ENCODE results near the gene HOXA5.

HOXA5 gene

DNA sequence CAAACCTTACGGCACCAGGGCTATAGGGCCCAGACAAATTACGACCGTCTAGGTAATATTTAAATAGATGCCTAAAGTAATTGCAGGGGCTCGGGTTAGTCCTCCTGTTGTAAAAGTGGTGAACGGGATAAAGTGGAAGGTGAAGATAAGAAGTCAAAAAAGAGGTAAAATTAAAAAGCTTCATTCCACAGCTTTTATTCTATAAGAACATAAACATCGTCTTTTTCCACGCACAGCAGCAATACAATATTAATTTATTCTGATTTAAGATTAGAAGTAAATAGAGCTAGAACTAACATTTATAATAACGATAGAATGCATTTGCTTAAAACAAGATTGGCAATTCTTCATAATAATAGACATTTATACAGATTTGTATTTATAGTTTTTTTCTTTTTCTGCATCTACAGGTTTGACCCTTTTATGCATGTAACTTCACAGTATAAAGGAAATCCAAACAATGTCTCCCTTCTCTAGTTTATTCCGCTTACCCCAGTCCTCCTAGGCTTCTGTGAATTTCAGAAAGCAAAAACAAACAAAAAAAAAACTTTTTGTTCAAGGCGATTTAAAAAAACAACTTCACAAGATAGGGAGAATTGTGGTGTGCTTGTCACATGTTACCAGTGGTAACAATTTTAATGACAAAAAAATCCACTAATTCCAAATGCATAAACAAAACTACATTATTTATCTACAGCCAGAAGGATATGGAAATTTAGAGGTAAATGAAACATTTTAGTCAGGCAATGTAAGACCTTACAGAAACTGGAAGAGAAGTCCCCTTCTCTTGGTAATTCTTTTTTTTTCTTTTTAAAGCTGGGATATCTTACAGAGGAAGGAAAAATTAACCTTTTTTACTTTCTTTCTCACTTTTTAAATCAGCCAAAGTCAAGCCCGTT is 27.2 kb upstream of the HOXA5 start:
- DNase-seq, result no peak

DNA sequence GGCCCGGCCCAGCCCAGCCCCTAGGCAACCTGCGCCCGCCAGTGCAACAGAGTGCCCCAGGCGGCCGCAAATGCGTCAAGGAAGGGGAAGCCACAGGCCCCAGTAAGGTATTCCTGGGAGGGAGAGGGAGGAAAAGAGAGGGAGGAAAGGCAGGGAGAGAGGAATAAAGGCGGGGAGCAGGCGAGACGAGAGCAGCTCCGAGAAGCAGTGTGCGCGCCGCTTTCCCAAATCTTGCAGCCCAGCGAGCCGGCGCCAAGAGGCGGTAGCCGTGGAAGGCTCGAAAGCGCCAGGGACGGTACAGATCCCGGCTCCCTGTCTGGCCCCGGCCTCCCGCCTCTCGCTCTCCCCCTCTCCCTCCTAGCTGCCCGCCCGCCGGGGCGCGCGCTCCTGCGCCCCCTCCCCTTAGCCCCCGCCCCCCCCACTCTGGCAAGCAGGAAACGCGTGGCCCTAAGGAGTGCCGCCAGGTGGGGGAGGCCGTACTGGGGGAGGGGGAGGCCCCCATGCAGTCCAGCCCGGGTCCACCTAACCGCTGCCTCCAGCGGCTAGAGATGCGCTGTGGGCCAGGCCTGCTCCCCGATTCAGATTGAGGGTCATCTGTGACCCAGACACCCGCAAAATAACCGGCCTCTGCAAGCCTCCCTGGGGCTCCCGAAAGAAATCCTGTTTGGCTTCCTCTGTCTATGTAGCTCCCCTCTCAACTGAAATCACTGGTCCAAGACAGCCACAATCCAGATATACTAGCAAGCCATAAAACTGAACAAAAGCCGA is 26.4 kb upstream of the HOXA5 start:
- DNase-seq, result no peak

DNA sequence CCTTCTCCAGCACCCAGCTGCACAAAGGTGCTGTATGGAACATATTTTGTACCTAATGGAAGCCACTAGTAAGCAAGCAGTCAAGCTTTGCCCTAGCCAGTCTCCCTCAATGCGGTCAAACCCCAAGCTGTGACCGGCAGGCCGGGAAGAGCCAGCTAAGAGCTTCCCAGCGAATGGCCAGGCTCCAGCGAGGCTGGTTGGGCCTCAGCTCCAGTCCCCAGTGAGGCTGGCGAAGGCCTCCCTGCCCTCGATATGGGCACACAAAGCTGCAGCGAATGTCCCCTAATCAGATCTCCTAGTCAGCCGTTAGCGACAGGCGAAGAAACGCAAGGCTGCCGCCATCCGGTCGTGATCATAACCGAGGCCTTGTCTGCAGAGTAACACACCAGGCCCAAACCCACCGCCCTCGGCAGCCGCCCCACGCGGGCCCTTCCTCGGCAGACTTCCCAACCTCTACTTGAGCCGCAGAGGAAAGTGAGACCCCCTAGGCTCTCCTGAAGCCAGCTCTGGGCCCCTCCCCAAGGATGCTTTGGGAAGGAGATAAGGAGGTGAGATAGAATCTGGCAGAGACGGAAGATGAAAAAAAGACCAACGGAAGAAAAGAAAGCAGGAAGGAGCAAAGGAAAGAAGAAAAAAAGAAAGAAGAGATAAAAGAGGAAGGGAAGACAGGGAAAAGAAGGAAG is 24.9 kb upstream of the HOXA5 start:
- peak; percentile 48 for DNase-seq

DNA sequence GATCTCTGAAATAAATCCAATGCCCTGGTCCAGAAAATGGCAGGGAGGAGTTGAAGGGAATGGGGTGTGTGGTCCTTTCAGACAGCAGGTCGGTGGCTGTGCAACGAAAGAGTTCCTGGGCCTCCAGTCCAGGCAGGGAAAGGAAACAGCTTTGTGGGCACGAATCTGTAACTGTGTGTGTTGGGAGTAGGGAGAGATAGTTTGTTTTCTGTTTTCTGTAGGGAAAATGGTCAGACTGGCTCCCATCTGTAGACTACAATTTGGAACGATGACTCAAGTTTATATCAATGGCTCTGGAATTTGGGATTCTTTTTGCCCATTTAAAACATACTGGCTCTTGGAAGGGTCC is 24.4 kb upstream of the HOXA5 start:
- DNase-seq, result no peak

DNA sequence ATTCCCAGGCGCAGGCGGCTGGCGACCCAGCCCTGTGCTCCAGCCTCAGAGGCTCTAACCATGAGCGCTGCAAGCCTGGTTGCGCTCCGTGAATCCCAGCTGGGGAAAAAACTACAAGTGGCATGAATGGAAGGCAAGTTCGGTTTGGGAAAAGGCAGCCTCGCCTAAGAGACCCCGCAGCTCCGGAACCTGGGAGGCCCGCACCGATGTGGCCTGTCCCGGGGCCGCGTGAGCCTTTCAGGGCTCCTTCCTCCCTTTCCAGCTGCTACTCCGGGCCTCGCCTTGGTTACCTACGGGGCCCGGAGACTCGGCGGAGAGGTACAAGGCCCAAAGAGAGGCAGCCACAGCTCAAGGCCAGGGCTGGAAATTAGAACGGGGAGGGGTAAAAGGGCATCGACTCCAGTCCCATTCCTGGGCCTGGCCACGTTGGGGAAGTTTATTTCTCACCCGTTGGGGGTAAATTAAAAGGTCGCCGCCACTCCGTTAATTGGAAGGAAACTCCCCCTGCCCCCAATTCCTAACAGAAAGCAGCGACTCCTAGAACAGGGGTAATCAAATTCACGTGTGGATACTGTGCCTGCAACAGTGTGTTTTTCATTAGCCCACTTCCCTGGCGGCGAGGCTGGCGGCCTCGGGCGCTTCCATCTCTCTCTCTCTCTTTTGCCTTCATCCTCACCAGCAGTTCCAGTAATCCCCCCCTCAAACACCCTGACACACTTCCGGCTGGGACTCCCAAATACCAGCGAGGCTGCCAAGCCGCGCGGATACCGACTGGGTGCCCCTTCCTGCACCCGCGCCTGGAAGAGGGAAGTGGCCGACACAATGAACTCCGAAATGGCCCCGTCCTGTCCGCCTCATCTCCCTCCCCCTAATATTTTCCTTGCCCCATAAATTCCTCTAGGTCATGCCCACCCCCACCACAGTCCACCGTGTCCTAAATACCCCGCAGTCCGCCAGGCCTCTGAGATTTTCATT is 23.3 kb upstream of the HOXA5 start:
- DNase-seq, result no peak

DNA sequence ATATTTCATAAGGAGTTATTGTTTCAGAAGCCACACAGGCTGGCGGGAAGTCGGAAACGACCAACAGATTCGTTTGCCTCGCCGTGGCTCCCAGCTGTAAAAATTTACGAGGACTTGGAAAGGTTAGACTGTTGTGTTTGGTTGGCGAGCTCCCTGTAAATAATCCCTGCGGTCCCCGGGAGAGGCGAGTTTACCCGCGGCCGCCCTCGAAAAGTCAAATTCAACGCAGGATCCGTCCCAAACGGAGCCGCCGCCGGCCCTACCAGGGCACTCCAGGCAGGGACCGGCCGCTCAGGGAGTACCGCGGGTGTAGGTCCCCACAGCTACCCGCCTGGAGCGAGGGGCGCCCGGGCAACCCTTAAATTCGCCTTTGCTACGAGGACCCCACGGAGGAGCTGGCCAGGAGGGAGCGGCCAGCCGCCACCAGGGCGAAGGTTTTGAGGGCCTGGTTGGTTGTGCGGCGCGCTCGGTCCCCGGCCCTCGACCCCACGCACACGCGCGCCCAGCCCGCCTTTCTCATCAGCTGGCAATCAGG is 22.6 kb upstream of the HOXA5 start:
- no peak for DNase-seq

DNA sequence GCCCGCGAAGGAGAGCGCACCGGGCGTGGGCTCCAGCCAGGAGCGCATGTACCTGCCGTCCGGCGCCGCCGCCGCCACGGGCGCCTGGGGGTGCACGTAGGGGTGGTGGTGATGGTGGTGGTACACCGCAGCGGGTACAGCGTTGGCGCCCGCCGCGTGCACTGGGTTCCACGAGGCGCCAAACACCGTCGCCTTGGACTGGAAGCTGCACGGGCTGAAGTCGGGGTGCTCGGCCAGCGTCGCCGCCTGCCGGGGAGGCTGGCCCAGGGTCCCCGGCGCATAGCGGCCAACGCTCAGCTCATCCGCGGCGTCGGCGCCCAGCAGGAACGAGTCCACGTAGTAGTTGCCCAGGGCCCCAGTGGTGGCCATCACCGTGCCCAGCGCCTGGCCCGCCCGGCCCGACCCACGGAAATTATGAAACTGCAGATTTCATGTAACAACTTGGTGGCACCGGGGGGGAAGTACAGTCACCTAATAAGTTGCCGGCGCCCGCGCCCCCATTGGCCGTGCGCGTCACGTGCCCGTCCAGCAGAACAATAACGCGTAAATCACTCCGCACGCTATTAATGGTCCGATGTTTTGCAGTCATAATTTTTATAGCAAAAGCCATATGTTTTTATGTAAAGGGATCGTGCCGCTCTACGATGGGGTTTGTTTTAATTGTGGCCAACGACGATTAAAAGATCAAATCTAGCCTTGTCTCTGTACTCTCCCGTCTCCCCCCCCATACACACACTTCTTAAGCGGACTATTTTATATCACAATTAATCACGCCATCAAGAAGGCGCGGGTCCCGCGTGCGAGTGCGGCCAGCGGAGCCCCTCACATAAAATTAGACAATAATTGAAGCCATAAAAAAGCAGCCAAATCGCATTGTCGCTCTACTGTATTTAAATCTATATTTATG is 21.9 kb upstream of the HOXA5 start, which contains the start of gene HOXA9:
HOXA9 (minus strand) TSS at position 449 of the 907 bp plus-strand sequence; CDS start at position 369, 80 bp downstream.
- no peak for DNase-seq

DNA sequence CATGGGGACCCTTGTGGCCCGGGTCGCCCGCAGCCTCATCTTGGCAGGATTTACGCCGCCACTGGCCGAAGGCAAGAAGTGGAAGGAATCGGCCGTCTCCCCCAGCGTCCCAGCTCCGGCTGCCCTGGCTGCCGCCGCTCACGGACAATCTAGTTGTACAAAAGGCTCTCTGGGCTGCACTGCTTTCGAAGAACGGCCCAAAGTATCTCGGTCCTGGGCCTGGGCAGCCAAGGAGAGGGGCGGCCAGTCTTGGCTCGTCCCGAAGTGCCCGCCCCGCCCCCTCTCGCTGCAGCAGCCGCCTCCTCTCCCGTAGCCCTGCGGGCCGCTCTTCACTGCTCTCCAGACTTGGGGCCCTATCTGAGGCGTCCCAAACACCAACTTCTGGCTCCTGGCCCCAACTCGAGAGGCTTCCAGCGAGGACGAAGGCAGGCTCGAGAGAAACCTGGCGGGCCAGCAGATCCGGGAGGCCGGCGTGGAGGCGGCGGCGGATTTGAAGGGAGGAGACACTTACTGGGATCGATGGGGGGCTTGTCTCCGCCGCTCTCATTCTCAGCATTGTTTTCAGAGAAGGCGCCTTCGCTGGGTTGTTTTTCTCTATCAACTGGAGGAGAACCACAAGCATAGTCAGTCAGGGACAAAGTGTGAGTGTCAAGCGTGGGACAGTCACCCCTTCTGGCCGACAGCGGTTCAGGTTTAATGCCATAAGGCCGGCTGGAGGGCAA is 21.0 kb upstream of the HOXA5 start:
- DNase-seq, result no peak

DNA sequence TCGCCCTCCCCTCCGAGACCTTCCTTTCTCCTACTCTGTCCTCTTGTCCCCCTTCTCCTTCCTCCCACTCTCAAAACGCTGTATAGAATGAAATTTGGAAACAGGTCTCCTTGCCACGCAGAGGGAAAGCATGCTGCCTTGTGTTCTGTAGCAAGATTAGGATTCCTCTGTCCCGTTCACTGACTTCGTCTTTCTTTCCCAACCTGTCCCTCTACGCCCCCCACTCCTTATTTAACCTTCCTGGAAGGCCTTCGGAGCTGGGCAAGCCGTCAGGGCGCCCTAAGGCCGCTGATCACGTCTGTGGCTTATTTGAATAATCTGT is 20.5 kb upstream of the HOXA5 start:
- no peak for DNase-seq

DNA sequence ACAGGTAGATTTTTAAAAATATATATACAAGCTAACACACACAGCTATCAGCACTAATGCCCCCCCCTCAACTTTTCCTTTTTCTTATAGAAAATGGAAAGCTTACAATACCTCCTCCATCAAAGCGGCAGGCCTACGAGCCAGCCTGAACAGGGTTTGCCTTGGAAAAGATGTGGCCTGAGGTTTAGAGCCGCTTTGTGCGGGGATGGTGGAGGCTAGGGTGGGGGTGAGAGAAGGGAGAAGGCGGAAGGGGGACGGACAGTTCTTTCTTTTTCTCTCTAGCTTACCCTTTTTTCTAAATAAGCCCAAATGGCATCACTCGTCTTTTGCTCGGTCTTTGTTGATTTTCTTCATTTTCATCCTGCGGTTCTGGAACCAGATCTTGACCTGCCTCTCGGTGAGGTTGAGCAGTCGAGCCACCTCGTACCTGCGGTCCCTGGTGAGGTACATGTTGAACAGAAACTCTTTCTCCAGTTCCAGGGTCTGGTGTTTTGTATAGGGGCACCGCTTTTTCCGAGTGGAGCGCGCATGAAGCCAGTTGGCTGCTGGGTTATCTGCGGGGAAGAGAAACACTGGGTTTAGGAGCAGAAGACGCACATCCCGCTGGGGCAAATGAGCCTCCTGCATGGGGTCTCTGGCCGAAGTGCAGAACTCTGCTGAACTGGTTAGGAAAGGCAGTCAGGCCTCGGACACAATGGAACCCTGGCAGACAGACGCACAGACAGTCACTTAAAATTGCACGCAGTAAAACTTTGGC is 20.0 kb upstream of the HOXA5 start:
- no peak for DNase-seq

DNA sequence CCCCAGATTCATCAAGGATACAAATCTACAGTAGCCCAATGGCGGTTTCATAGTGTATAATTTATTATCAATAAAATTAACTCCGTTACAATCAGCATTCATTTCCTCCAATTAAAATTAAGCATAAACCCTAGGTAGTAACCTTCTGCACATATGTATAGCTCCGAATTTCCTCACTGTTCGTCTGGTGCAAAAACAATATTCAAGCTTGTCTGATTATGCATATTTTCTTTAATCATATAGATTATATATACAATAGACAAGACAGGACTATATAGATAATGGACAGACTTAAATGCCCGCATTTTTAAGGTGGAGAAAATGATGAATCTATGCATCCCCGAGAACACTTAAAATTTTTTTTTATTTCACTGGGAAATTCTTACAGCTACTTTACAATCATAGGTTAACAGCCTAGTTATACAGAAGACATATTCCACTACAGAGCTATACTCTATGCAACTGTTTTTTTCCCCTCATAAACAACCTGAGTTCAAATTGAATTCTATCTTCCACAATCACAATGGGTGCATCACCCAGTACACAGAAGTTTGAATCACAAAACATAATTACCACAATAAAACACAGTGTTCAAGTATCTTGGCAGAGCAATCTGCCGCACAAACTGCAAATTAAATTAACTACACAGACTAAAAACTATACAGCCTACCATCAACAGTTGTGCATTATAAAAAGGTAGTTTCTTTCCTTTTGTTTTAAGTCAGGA is 19.2 kb upstream of the HOXA5 start:
- no peak for DNase-seq

DNA sequence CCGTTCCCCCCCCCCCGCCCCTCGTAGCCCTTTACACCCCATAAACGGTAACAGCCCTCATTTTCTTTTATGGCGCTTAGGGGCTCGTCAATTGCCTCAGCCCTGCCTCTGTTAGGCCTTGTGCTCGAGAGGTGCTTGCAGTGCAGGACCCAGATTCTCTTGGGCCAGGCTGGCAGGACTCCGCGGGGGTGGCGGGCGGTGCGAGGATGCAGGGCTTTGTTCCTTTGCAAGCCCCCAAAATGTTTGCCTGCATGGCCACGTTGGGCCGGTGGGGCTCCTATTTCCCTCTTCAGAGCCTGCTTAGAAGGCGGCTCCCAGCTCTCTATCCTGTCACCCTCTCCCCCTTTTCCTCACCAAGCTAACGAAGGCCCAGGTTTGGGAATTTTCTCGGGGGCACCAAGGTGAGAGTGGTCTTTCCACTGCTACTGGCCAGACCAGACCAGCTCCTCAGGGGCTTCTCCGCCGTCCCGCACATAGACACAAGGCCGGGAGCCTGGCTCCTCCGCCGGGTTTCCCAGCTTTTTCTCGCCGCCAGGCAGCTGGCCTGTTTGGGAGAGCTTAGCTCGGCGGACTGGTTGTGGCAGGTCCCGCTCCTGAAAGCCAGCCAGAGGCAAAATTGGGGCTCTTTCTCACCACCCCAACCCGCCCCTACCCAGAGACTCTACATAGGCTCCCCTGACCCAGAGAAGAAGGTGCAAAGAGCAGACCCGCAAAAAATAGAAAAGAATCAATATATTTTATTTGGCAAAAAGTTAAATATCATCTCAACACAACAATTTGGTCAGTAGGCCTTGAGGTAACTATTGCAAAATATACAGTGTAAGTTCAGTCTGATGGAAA is 18.5 kb upstream of the HOXA5 start:
- DNase-seq, result no peak

DNA sequence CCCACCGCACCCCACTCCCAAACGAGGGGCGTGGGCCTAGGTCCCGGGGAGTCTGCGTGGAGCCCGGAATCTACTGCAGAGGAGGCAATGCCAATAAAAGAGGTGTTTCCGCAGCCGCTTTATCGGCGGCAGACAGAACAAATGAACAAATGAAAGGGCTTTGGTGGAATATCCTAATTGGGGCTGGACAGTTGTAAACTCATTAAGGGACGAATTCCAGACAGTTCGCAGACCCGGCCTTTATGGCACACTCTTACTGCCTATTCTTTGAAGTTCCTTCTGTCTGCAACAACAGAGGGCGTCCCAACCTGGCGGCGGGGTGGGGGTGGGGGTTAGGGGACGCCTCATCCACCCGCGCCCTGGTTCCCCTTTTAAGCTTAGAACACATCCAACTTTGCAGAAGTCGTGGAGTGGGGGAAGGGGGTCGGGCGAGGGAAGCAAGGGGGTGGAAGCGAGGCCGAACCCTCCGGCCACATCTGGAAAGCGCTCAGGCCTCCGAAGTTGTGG is 17.8 kb upstream of the HOXA5 start:
- no peak for DNase-seq

DNA sequence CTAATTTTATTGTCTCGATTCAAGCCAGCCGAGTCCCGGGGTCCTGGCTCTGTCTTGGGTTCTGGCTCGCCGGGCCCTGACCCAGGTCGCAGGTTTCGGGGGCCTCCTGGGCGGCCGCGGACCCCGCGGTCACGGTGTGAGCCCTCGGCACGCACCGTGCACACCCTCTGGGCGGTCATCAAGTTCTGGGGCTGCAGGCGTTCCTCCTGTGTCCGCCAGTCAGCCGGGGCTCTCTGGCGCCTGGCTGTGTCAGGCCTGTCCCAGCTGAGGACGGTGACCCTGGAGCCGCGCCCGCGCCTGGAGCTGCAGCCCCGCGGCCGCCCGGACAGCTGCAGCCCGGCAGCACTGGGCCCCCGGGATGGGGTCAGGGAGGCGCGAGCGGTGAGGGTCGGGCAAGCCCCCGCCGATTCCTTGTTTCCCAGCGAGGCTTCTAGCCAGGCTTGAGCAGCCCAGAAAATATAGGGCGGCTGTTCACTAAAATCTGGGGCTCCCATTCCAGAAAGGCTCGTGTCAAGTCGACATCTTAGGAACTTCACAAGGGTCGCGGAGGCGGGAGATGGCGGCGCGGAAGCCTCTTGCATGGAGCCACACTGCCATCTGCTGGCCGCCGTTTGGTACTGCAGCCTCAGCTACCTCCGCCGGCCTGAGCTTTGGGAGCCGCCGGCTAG is 17.2 kb upstream of the HOXA5 start:
- DNase-seq, result peak; percentile 58

DNA sequence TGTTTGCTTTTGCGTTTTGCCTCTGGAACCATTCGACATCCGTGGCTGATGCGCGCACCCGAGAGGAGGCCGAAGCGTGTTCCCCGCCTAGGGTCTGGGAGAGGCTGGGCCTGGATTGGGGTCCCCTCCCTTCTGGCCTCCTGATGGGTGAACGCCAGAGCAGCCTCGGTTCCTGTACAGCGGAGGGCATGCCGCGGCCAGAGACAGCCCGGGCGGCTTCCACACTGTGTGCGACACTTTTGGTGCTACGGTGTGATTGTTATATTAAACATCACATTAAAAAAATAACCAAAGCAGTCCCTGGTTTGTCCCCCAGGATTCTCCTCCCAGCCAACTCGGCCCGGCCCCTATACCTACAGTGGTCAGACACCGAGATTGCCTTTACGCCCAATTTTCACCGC is 16.7 kb upstream of the HOXA5 start:
- DNase-seq, result no peak

DNA sequence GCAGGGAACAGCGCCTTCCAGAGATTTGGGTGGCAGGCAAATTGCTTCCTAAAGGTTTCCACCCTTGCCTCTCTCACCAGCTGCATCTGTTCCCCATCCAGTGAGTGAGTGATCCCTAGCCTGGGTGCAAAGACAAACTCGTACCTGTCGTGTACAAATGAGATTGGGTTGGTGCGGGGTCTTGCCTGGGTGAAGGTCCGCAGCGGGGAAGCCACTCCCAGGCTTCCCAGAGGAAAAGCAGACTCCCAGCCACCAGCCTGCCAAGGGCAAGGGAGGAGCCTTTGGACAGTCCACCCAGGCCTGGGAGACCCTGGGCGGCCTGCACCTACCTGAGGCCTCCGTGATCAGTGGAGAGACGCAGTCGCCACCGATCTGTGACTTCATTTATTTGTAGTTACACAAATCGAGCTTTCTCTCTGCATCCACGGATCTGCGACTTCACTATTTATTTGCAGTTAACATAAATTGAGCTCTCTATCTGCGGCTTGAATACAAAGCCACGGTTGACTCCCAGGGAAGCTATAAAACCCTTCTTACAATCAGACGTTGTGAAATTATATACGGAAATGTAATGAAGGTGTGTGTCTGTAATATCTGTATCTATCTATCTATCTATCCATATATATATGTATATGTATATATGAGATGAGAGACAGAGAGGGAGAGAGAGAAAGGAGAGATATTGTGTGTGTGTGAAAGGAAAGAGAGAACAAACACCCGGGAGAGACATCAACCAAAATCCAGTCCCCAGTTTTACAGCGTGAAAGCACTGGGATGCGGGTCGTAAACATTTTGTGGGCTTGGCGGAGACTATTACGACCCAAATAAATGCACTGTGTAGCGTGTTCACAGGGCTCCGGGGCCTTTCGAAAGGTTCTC is 16.0 kb upstream of the HOXA5 start:
- DNase-seq, result no peak

Data from NCI-H446 treated with DMSO at 0.1 percent for 48 hours (cell line).